HG03571 (cell line): ENCODE results near the gene PHRF1.
"Not testable (repeated sequence)": the region's sequence is repeated elsewhere in the genome, so short reads cannot be mapped to it uniquely, and the experiment has no call there.

ENCODE experiments used
- ATAC-seq: cut with Tn5 transposase; IDR thresholded peaks from one replicate; pipeline ENCODE4 v1.9.1; 2021; ENCODE audit not compliant: unreplicated experiment

The PHRF1 gene

DNA sequence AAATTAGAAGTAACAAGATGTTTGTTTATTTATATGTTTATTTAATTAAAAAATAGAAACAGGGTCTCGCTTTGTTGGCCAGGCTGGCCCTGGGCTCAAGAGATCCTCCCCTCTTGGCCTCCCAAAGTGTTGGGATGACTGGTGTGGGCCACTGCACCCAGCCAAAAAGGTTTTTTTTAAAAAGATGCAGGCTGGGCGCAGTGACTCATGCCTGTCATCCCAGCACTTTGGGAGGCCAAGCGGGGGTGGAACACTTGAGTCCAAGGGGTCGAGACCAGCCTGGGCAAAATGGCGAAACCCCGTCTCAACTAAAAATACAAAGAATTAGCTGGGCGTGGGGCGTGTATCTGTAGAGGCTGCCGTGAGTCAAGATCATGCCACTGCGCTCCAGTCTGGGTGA is 74.2 kb downstream of the PHRF1 start:
- ATAC-seq: no peak

GRCh38 chr11:653136-653535 is 76.9 kb downstream of the PHRF1 start:
- ATAC-seq: not testable (repeated sequence)

DNA sequence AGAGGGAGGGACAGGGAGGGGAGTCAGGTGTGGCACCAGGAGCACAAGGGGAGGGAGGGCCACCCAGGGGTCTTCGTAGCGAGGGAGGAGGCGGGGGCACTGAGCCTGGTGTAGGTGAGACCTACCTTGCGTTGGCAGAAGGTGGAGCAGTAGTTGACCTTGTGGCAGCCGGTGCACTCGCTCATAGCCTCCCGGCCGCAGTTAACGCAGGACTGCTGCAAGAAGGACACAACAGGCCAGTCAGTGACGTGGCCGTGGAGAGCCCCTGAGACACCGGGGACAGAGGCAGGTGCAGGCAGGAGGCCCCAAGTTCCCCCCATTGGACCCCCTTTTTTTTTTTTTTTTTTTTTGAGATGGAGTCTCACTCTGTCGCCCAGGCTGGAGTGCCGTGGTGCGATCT is 77.6 kb downstream of the PHRF1 start:
- ATAC-seq: no peak

GRCh38 chr11:654444-654843 is 78.2 kb downstream of the PHRF1 start:
- not testable (repeated sequence) for ATAC-seq

DNA sequence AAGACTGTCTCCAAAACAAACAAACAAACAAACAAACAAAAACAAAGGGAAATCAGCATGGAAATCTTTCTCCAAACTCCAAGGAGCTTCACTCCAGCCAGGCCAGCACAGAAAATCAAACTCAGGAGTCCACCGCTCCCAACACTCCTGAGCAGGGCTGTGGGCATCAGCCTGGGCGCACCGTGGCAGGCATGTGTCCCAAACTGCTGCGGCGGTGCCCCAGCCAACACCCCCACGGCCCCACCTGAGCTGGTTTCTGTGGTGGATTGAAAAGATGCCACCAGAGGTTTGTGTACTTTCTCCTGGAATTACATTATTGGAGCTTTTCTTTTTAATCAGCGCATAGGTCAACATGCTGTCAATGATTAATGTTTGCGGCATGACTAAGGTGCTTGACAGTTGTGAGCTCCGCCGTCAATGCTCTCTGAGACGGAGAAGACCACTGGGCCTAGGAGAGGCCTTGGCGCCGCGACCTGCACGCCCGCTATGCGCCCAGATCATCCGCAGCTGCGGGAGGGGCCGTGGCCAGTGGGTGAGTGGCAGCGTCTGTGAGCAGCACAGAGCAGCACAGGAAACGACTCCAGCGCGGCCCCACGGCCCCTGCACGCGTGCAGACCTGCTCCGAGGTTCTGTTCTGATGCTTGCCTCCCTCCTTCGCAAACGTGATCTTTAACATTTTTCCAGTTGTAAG is 78.9 kb downstream of the PHRF1 start:
- ATAC-seq: no peak

DNA sequence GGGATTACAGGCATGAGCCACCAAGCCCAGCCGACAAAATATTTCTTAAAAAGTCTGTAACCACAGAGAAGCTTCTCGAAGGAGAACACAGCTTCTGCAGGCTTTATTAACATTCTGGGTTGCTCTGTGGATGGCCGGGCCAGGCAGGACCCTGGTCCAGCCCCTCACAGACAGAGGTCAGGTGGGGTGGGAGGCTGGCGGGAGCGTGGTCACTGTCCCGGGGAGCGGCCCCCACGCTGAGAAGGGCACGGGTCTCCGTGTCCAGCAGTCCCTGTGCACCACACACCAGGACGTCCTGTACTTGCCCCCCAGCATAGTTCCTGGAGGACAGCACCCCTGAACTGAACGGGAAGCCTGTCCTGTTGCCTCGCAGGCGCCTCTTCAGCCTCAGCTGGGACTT is 80.2 kb downstream of the PHRF1 start:
- ATAC-seq: no peak

DNA sequence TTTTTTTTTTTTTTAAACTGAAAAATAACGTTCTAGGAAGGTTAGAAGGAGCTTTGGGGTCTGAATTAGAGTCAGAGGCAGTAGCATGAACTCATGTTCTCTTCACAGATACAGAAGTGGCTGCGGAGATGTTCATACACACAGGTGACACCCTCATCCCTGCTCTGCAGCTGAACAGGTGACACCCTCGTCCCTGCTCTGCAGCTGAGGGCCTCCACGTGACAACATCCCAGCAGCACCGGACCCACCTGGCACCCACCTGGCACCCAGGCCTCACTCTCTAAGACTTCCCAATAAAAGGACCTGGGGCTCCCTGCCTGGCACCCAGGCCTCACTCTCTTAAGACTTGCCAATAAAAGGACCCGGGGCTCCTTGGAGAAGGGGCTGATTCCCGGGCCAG is 80.6 kb downstream of the PHRF1 start:
- no peak for ATAC-seq

DNA sequence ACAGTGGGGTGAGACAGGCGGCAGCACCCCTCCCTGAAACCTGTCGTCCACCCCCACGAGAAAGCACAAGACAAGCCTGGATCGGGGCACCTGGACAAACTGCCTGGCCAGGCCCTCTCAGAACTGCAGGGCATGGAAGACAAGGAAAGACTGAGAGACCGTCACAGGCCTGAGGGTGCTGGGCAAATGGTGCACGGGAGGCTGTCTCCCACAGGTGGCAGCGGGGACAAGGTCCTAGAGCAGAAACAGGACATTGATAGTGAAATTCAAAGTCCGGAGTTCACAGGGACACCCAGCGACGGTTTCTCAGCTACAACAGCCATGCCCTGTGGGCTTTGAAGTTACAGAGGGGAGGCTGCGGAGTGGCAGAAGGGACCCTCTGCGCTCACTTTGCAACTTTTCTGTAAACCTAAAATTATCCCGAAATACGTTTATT is 81.4 kb downstream of the PHRF1 start:
- no peak for ATAC-seq

- no peak for ATAC-seq
These were observed 83.3 kb downstream of the PHRF1 start for GRCh38 chr11:659532-660085.

DNA sequence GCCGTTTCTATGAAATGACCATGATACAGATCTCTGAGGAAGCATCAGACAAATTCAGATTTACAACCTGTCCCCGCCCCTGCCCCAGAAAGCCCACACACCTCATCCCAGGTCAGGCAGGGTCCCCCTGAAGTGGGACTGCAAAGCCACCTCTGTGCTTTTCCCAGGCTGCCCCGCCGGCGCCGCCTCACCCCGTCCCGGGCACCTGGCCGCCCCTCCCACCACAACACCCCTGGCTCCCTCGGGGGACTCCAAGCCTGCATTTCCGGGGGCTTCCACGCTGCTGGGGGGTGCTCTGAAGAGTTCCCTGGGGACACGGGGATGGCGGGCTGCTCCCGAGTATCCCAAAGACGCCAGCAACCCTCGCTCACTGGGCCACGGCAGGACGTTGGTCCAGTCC is 84.0 kb downstream of the PHRF1 start:
- no peak for ATAC-seq

GRCh38 chr11:660681-661444 is 84.6 kb downstream of the PHRF1 start:
- ATAC-seq: no peak
